ENCODE results near the gene NUFIP1.
"Not testable (repeated sequence)": the region's sequence is repeated elsewhere in the genome, so short reads cannot be mapped to it uniquely, and the experiment has no call there.

Gene NUFIP1

GRCh38 chr13:44919104-44919804 is 70.0 kb downstream of the NUFIP1 start:
- no peak for DNase-seq (ENCODE audit: low spot score)

- peak; percentile 92 for DNase-seq (ENCODE audit: low spot score)
These were observed 70.8 kb downstream of the NUFIP1 start for GRCh38 chr13:44918326-44919103.

GRCh38 chr13:44917589-44918325 is 71.5 kb downstream of the NUFIP1 start:
- peak; percentile 98 for DNase-seq (ENCODE audit: low spot score)

- no peak for DNase-seq (ENCODE audit: low spot score)
These were observed 76.8 kb downstream of the NUFIP1 start for GRCh38 chr13:44912278-44913016.

GRCh38 chr13:44908712-44909111 is 80.6 kb downstream of the NUFIP1 start:
- no peak for DNase-seq (ENCODE audit: low spot score)

GRCh38 chr13:44908266-44908665 is 81.0 kb downstream of the NUFIP1 start:
- DNase-seq (ENCODE audit: low spot score), result no peak

- peak; percentile 34 for DNase-seq (ENCODE audit: low spot score)
These were observed 82.6 kb downstream of the NUFIP1 start for GRCh38 chr13:44906713-44907112.

GRCh38 chr13:44906230-44906629 is 83.0 kb downstream of the NUFIP1 start:
- no peak for DNase-seq (ENCODE audit: low spot score)

- DNase-seq (ENCODE audit: low spot score), result no peak
These were observed 83.7 kb downstream of the NUFIP1 start for GRCh38 chr13:44905556-44905955.

GRCh38 chr13:44904967-44905366 is 84.3 kb downstream of the NUFIP1 start:
- no peak for DNase-seq (ENCODE audit: low spot score)

- DNase-seq (ENCODE audit: low spot score), result no peak
These were observed 85.7 kb downstream of the NUFIP1 start for GRCh38 chr13:44903574-44903985.

- no peak for DNase-seq (ENCODE audit: low spot score)
These were observed 86.5 kb downstream of the NUFIP1 start for GRCh38 chr13:44902738-44903137.

- no peak for DNase-seq (ENCODE audit: low spot score)
These were observed 89.3 kb downstream of the NUFIP1 start for GRCh38 chr13:44899967-44900366.

GRCh38 chr13:44898308-44898707 is 91.0 kb downstream of the NUFIP1 start:
- not testable (repeated sequence) for DNase-seq (ENCODE audit: low spot score)

GRCh38 chr13:44895953-44896335 is 93.3 kb downstream of the NUFIP1 start:
- DNase-seq (ENCODE audit: low spot score), result no peak

GRCh38 chr13:44895264-44895952 is 93.9 kb downstream of the NUFIP1 start:
- DNase-seq (ENCODE audit: low spot score), result no peak

GRCh38 chr13:44894001-44894770 is 95.1 kb downstream of the NUFIP1 start:
- no peak for DNase-seq (ENCODE audit: low spot score)
